HG03097 (cell line): ENCODE data around the gene OR2A42.
"Not testable (repeated sequence)": the region's sequence is repeated elsewhere in the genome, so short reads cannot be mapped to it uniquely, and the experiment has no call there.

Experiments
- ATAC-seq: cut with Tn5 transposase; IDR thresholded peaks from one replicate; pipeline ENCODE4 v1.9.1; 2021; ENCODE audit not compliant: unreplicated experiment, low FRiP score

OR2A42 gene, protein sequence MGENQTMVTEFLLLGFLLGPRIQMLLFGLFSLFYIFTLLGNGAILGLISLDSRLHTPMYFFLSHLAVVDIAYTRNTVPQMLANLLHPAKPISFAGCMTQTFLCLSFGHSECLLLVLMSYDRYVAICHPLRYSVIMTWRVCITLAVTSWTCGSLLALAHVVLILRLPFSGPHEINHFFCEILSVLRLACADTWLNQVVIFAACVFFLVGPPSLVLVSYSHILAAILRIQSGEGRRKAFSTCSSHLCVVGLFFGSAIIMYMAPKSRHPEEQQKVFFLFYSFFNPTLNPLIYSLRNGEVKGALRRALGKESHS

DNA sequence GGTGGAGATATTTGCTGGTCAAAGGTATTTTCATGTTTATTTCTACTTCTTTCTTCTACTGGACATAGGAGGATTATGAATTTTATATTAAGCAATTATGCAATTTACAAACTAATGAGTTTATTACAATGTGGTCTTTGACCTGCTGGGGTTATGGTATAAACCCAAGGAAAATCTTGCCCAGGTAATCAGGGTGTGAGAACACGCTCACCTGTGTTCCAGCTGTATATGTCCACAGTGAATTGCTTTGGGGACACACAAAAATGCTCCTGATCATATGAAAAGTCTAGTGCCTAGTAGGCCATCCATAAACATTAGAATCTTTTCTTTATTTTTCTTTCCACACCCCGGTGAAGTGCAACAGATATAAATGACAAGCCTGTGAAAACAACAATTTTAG, at the start of gene OR2A42:
OR2A42 (minus strand) TSS at position 241 of the 400 bp plus-strand sequence. CDS start 6,762 bp downstream, outside the sequence.
- not testable (repeated sequence) for ATAC-seq

GRCh38 chr7:144287171-144287784, 47.9 kb upstream of the OR2A42 start:
- ATAC-seq = not testable (repeated sequence)

GRCh38 chr7:144283716-144284115, 44.3 kb upstream of the OR2A42 start:
- ATAC-seq = not testable (repeated sequence)

GRCh38 chr7:144282490-144282889, 43.1 kb upstream of the OR2A42 start:
- ATAC-seq = not testable (repeated sequence)

DNA sequence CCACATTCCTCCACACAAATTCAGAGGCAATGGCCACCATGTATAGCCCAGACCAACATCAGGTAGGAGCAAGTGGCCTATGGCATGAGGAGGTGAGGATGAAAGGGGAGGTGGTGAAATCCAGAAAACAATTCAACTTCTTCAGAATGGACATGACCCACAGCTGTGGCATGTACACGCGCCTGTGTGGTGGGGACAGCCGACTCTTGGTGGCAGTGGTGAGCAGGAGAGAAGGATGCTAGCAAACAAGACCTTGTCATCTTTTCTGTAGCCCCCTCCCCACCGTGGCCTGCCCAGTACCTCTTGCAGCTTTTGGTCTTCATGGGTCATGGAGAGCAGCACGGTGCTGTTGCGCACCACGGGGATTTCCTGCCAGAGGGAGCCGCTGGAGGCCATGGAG, 42.6 kb upstream of the OR2A42 start:
- not testable (repeated sequence) for ATAC-seq

DNA sequence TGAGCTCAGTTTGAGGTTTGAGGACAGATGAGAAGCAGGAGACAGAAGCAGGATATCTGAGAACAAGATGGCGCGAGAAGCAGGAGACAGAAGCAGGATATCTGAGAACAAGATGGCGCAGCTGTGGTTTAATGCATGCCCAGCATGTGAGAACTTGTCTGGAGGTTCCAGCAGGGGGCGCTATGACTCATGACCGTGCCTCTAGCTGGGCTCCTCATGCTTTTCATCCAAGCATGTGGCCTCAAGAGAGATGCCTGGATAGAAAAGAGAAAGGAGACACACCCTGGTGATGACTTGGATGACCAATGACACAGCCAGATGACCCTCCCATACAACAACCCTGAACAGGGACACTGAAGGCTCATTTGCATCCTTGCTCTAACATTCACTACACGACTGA, 40.6 kb upstream of the OR2A42 start:
- ATAC-seq = not testable (repeated sequence)

- not testable (repeated sequence) for ATAC-seq
Observed at GRCh38 chr7:144275281-144275680, 35.9 kb upstream of the OR2A42 start.

DNA sequence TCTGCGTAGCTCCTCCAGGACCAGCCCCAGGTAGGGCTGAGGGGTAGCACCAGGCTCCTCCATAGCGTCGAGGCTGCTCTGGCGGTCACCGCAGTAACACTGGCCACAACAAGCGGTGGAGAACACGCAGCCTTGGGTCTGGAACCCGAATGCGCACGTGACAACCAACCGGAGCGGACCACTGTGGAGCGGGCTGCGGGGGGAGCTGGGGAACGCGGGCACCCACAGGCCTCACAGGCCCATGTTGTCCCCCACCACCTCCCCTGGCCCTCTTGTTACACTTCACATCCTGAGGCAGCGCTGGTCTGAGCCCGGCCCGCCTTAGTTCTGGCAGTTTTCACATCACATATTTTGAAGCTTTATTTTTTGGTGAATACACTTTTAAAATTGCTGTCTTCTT, 29.8 kb upstream of the OR2A42 start, which contains the start of gene CTAGE8:
CTAGE8 (minus strand) TSS at position 101 of the 400 bp plus-strand sequence; CDS start at position 63, 38 bp downstream.
- not testable (repeated sequence) for ATAC-seq

- not testable (repeated sequence) for ATAC-seq
Observed at GRCh38 chr7:144264692-144265091, 25.3 kb upstream of the OR2A42 start, which contains the start of gene OR2A7. Gene OR2A7, minus strand, starts transcription at chr7:144264792. Its CDS starts 5,164 bp downstream, at chr7:144259628.

DNA sequence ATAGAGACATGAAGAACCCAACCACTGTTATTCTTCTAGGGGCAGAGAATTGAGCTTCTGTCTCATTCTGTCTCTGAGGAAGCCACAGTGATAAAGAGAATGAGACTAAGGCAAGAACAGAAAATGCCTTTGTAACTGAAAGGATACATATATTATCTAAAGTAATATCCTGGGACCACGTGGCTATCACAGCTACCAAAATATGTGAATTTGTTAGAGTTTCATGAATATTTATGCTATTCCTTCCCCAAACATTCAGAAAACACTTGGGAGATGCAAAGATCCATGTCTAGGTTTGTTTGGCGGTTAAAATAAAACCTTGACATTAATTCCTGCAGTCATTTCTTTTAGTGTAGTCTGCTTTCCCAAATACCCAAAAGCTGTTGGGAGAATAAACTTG, 22.7 kb upstream of the OR2A42 start:
- ATAC-seq = not testable (repeated sequence)

GRCh38 chr7:144259067-144259466, 19.7 kb upstream of the OR2A42 start:
- ATAC-seq = not testable (repeated sequence)

GRCh38 chr7:144256112-144256511, 16.7 kb upstream of the OR2A42 start:
- ATAC-seq = no peak

- ATAC-seq = no peak
Observed at GRCh38 chr7:144255471-144255897, 16.1 kb upstream of the OR2A42 start.

DNA sequence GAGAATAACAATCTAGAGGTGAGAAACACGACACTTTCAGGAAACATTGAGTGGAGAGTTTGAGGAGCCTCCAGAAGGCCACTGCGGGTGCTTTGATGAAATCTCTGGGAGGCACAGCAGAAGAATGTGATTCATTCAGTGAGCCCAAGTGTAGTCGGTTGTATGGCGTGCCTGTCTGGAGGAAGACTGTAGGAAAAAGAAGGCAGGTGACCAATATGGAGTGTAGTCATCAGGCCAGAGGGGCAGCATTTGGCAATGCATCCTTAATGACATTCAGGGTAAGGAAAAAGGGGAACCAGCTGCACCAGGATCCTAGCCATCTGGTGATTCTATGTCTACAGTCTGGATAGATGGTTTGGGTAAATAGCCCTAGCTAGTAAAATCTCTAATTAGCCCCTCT, 12.9 kb upstream of the OR2A42 start:
- not testable (repeated sequence) for ATAC-seq

DNA sequence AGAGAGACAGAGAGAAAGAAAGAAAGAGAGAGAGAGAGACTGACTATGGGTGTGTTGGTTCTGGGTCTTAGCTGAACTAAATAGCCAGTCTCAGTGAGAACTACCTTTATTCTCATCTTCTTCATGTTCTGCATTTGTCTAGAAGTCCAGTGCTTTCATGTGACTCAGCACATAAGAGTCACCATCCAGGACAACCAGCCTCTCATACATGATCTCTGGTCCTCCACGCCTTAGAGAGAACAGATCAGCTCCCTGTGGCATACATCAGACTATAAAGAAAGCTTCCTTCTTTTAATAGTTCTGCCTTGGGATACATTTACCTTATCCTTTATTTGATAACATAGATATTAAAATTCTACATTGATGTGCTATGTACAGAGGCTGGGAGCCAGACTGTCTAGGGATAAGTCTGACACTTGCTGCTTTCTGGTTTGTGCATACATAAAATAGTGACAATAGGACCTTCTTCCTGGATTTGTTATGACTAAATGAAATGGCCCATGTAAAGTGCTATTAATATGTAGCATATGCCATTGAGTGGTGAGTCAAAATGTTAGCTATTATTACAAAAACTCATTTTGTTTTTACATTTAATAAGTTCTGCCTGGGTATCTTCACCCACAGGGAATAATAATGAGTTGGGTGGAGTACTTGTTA, 8.4 kb upstream of the OR2A42 start:
- not testable (repeated sequence) for ATAC-seq

DNA sequence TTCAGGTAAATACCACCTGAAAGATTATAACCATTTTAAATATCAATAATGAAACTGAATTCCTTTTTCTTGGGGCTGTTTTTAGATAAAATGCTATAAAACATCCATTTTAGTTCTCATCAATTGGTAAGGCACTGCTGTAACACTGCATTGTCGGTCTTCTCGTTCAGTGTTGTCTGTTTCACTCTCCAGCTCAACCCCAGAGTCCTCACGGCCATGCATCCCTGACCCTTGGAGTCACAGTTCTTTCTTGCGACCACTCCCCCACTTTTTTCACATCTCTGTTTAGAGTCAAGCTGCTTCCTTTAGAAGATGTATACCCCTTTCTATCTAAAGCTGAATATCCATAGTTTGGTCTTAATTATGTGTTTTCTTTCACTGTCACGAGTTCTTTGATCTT, 7.6 kb upstream of the OR2A42 start:
- not testable (repeated sequence) for ATAC-seq

DNA sequence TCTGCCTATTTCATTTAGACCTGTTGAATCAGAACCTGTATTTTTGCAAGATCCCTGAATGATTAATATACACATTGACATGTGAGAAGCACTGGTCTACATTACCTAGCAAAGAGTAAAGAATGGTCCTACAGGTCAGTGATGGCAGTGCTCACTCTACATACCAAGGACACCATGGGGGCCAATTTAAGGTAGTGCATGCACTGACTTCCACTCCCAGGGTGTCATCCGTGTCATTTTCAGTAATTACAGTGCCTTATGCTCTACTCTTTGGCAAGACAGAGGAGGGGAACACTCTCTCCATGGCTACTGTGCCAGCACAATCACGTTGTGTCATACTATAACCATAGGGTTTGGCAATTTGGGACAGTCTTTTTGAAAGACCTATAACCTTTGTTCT, 6.0 kb upstream of the OR2A42 start:
- ATAC-seq = not testable (repeated sequence)

- not testable (repeated sequence) for ATAC-seq
Observed at GRCh38 chr7:144238530-144239082, 799 bp downstream of the OR2A42 start.

- not testable (repeated sequence) for ATAC-seq
Observed at GRCh38 chr7:144233039-144233438, 6.4 kb downstream of the OR2A42 start.

GRCh38 chr7:144231027-144231426, 8.4 kb downstream of the OR2A42 start:
- not testable (repeated sequence) for ATAC-seq

DNA sequence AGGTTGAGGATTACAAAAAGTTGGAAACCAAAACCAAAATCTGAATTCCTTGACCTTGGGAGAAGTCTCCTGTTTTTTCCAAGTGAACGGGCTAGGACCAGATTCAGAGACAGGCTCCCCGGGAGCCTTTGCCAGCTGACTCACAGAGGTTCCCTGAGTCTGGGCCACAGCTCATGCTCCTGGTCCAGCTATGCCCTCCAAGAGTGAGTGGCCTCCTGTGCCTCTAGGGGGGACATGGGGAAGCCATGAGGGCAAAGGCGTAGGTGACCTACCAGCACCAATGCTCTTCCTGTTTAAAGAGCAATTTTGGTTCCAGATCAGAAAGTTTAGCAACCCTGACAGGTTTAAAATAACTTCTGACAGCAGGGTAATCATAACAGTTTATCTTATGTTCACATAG, 10.6 kb downstream of the OR2A42 start:
- ATAC-seq = not testable (repeated sequence)
